Right atrium auricular region (tissue), 2 donors: Measurements from ENCODE around the gene SPTBN1. TPM values are rescaled to one million over a fixed set of nuclear protein-coding genes. Genes with fewer than 3 reads are reported as not detected.

ENCODE experiments used
- DNase-seq: peaks from one replicate; pipeline ENCODE4 v3.0.0-alpha.2; 2019; ENCODE audit warnings: low spot score
- H3K27ac ChIP-seq, 2 donors: fragments of 200-600 bp; sonication (generic); 1 replicate in 1 of 2; 2 replicates in 1 of 2; pipeline ENCODE4 v1.5.1; 2016 to 2019
- H3K27me3 ChIP-seq, 2 donors: fragments of 200-600 bp; sonication (generic); one replicate each; pipeline versions ENCODE4 v1.5.1 to v1.6.0; 2017 to 2019
- H3K36me3 ChIP-seq: fragments of 200-600 bp; sonication (generic); one replicate; pipeline ENCODE4 v1.5.1; 2016
- H3K4me1 ChIP-seq, 2 donors: fragments of 200-600 bp; sonication (generic); one replicate each; pipeline versions ENCODE4 v1.5.1 to v1.6.0; 2017 to 2019
- H3K4me3 ChIP-seq, 2 donors: fragments of 200-600 bp; sonication (generic); 1 replicate in 1 of 2; 2 replicates in 1 of 2; pipeline ENCODE4 v1.5.1; 2017 to 2019; ENCODE audit warnings: mild to moderate bottlenecking in 1 of 2, moderate library complexity in 1 of 2
- H3K9me3 ChIP-seq, 2 donors: fragments of 200-600 bp; sonication (generic); one replicate each; pipeline ENCODE4 v1.5.1; 2019
- CTCF ChIP-seq, 2 donors: fragments of 200-600 bp; sonication (generic); IDR thresholded peaks; one replicate each; pipeline ENCODE4 v1.5.1; 2019; ENCODE audit warnings: antibody characterized with exemption in 2 of 2
- total RNA-seq, 2 donors: library from RNA; depleted of rRNA; stranded (reverse); fragments of >200 nt; gene quantifications; one replicate each; pipeline ENCODE4 v1.1.0, GENCODE V29; 2016

The SPTBN1 gene
- total RNA-seq, 2 donors from 2014 or later: 265 to 382 TPM

GRCh38 chr2:54586062-54586461, 129.9 kb downstream of the SPTBN1 start:
- H3K27ac ChIP-seq: no peak overlapping the region
- no peaks in the 10 kb centered on the region for H3K36me3 ChIP-seq
- no peak for DNase-seq
- H3K4me1 ChIP-seq: peaks cover 0 to 86% of the 10 kb centered on the region in 2 donors
- TF ChIP-seq CTCF (IDR thresholded peaks at IDR 0.05): no peak
- H3K9me3 ChIP-seq: no peaks in the 10 kb centered on the region
- H3K4me3 ChIP-seq: no peak overlapping the region
- no peaks in the 10 kb centered on the region for H3K27me3 ChIP-seq

- TF ChIP-seq CTCF (IDR thresholded peaks at IDR 0.05): no peak
Measured at GRCh38 chr2:54586494-54586893, 130.4 kb downstream of the SPTBN1 start.

GRCh38 chr2:54587171-54588016, 131.3 kb downstream of the SPTBN1 start:
- no peak overlapping the region for H3K4me3 ChIP-seq
- H3K27me3 ChIP-seq: no peaks in the 10 kb centered on the region
- TF ChIP-seq CTCF (IDR thresholded peaks at IDR 0.05): no peak
- peak overlapping the region in 1 of 2 donors; percentile 20 for H3K27ac ChIP-seq
- peaks cover under 1% of the 10 kb centered on the region for H3K36me3 ChIP-seq
- no peaks in the 10 kb centered on the region for H3K9me3 ChIP-seq
- H3K4me1 ChIP-seq: peaks cover 0 to 90% of the 10 kb centered on the region in 2 donors
- no peak for DNase-seq

More at GRCh38 chr2:54586494-54586893, 130.4 kb downstream of the SPTBN1 start:
- H3K4me3 ChIP-seq: no peak overlapping the region
- H3K4me1 ChIP-seq: peaks cover 0 to 84% of the 10 kb centered on the region in 2 donors
- no peaks in the 10 kb centered on the region for H3K9me3 ChIP-seq
- H3K27ac ChIP-seq: no peak overlapping the region
- no peaks in the 10 kb centered on the region for H3K27me3 ChIP-seq
- H3K36me3 ChIP-seq: no peaks in the 10 kb centered on the region
- no peak for DNase-seq

- DNase-seq: no peak
- H3K27me3 ChIP-seq: no peaks in the 10 kb centered on the region
- no peaks in the 10 kb centered on the region for H3K9me3 ChIP-seq
- no peak overlapping the region for H3K4me3 ChIP-seq
- peak overlapping the region in 1 of 2 donors; percentile 20 for H3K27ac ChIP-seq
- H3K4me1 ChIP-seq: peaks cover 0 to 81% of the 10 kb centered on the region in 2 donors
- H3K36me3 ChIP-seq: peaks cover 10% of the 10 kb centered on the region
- no peak for TF ChIP-seq CTCF (IDR thresholded peaks at IDR 0.05)
Measured at GRCh38 chr2:54588244-54588899, 132.2 kb downstream of the SPTBN1 start.

- Histone ChIP-seq H3K4me3 (no peak overlapping the region), H3K36me3 (peaks cover 12% of the 10 kb centered on the region), H3K4me1 (peaks cover 0 to 77% of the 10 kb centered on the region in 2 donors), H3K9me3 (no peaks in the 10 kb centered on the region), H3K27me3 (no peaks in the 10 kb centered on the region), H3K27ac (peak overlapping the region; percentile 14 to 17)
- DNase-seq: no peak
- no peak for TF ChIP-seq CTCF (IDR thresholded peaks at IDR 0.05)
Measured at GRCh38 chr2:54589038-54589339, 132.9 kb downstream of the SPTBN1 start.
